Nasal cavity respiratory epithelium epithelial cell of viscerocranial mucosa (primary cell): ENCODE measurements around the gene MMP19. TPM values are rescaled to one million over a fixed set of nuclear protein-coding genes. Genes with fewer than 3 reads are reported as not detected.

Source experiments
- total RNA-seq: library from RNA; depleted of rRNA; stranded (reverse); fragments of >200 nt; gene quantifications from 2 replicates; pipeline ENCODE4 v1.2.3, GENCODE V29; 2014

Gene MMP19
- total RNA-seq: under 0.01 and 0.28 TPM in 2 replicates

GRCh38 chr12:55842681-55843429, at the start of gene MMP19:
Gene MMP19 (minus strand): TSS chr12:55842936. CDS start chr12:55842830, 106 bp downstream.

GRCh38 chr12:55817345-55818139, 25.2 kb downstream of the MMP19 start, which contains the start of the genes ORMDL2 and SARNP:
Gene ORMDL2 (plus strand): TSS chr12:55818041. CDS start chr12:55819000, 959 bp downstream.
Gene SARNP (minus strand): TSS chr12:55817724. CDS start chr12:55817701, 23 bp downstream.

Other genes with a start within 250 kb of the MMP19 start
- not detected in 2 replicates for gene OR10P1, start 206.0 kb downstream of the MMP19 start, total RNA-seq
- 0.34 and 1.2 TPM in 2 replicates for gene ITGA7, start 135.0 kb downstream of the MMP19 start, total RNA-seq
- 36.6 and 40.0 TPM in 2 replicates for gene BLOC1S1, start 126.9 kb downstream of the MMP19 start, total RNA-seq
- 0.85 and 1.0 TPM in 2 replicates for gene RDH5, start 122.5 kb downstream of the MMP19 start, total RNA-seq
- 605 and 1,092 TPM in 2 replicates for gene CD63, start 113.9 kb downstream of the MMP19 start, total RNA-seq
- gene GDF11, start 99.8 kb downstream of the MMP19 start, total RNA-seq: 0.34 and 1.3 TPM in 2 replicates
- 79.6 and 88.2 TPM in 2 replicates for gene SARNP, start 25.2 kb downstream of the MMP19 start, total RNA-seq
- 35.2 and 37.4 TPM in 2 replicates for gene ORMDL2, start 24.9 kb downstream of the MMP19 start, total RNA-seq
- gene DNAJC14, start 13.3 kb downstream of the MMP19 start, total RNA-seq: 37.9 and 41.4 TPM in 2 replicates
- 28.3 and 30.8 TPM in 2 replicates for gene PYM1, start 85.0 kb upstream of the MMP19 start, total RNA-seq
- gene DGKA, start 88.2 kb upstream of the MMP19 start, total RNA-seq: 72.5 and 117 TPM in 2 replicates
- gene PMEL, start 123.1 kb upstream of the MMP19 start, total RNA-seq: 1.3 and 1.4 TPM in 2 replicates
- 8.3 and 10.6 TPM in 2 replicates for gene CDK2, start 123.9 kb upstream of the MMP19 start, total RNA-seq
- 49.9 and 80.6 TPM in 2 replicates for gene RAB5B, start 131.1 kb upstream of the MMP19 start, total RNA-seq
- 3.4 and 4.9 TPM in 2 replicates for gene SUOX, start 154.3 kb upstream of the MMP19 start, total RNA-seq
- gene IKZF4, start 178.1 kb upstream of the MMP19 start, total RNA-seq: 0.34 and 1.1 TPM in 2 replicates
- gene RPS26, start 199.0 kb upstream of the MMP19 start, total RNA-seq: 55.4 and 78.7 TPM in 2 replicates
- 35.2 and 43.9 TPM in 2 replicates for gene ERBB3, start 237.2 kb upstream of the MMP19 start, total RNA-seq